GM23338 (cell line): Measurements from ENCODE around the gene PHC2. TPM values are rescaled to one million over a fixed set of nuclear protein-coding genes. Genes with fewer than 3 reads are reported as not detected.

Experiments used
- ATAC-seq: fragments of 200-7000 bp; cut with Tn5 transposase; 3 replicates; pipeline ENCODE4 v1.9.1; 2020
- DNase-seq: peaks from one replicate; pipeline ENCODE4 v3.0.0-alpha.2; 2015; ENCODE audit warnings: low spot score
- H2AFZ ChIP-seq: fragments of 200-600 bp; sonication (generic); 2 replicates; pipeline ENCODE4 v1.8.0; 2016; ENCODE audit warnings: antibody characterized with exemption, mild to moderate bottlenecking, moderate library complexity
- H3F3A ChIP-seq: fragments of 200-600 bp; sonication (generic); replicated peaks from 2 replicates; pipeline ENCODE4 v1.8.0; 2017; ENCODE audit warnings: antibody characterized with exemption, mixed run types, low read depth
- H3K27ac ChIP-seq: fragments of 200-600 bp; sonication (generic); 2 replicates; pipeline ENCODE4 v1.6.1; 2016; ENCODE audit warnings: low read depth
- H3K27me3 ChIP-seq: fragments of 200-600 bp; sonication (generic); 2 replicates; pipeline ENCODE4 v1.8.0; 2016; ENCODE audit warnings: mild to moderate bottlenecking, mixed run types, moderate library complexity; ENCODE audit not compliant: insufficient read depth
- H3K36me3 ChIP-seq: fragments of 200-600 bp; sonication (generic); 2 replicates; pipeline ENCODE4 v1.8.0; 2016; ENCODE audit warnings: mild to moderate bottlenecking; ENCODE audit not compliant: insufficient read depth
- H3K4me1 ChIP-seq: fragments of 200-600 bp; sonication (generic); 2 replicates; pipeline ENCODE4 v1.8.0; 2016; ENCODE audit warnings: mild to moderate bottlenecking, moderate library complexity; ENCODE audit not compliant: insufficient read depth
- H3K4me2 ChIP-seq: fragments of 200-600 bp; sonication (generic); 2 replicates; pipeline ENCODE4 v1.7.1; 2017; ENCODE audit warnings: mixed run types
- H3K4me3 ChIP-seq: fragments of 200-600 bp; sonication (generic); 2 replicates; pipeline ENCODE4 v1.6.1; 2016; ENCODE audit warnings: mixed run types
- H3K79me2 ChIP-seq: fragments of 200-600 bp; sonication (generic); replicated peaks from 2 replicates; pipeline ENCODE4 v1.8.0; 2017; ENCODE audit warnings: mild to moderate bottlenecking; ENCODE audit not compliant: insufficient read depth
- H3K9me2 ChIP-seq: fragments of 200-600 bp; sonication (generic); 2 replicates; pipeline ENCODE4 v1.8.0; 2017; ENCODE audit not compliant: insufficient read depth
- H4K20me1 ChIP-seq: fragments of 200-600 bp; sonication (generic); replicated peaks from 2 replicates; pipeline ENCODE4 v1.8.0; 2017; ENCODE audit warnings: mild to moderate bottlenecking; ENCODE audit not compliant: insufficient read depth
- H3K27ac Mint-ChIP-seq: 2 replicates; pipeline ENCODE4 v1.8.0; 2020; ENCODE audit warnings: inconsistent platforms, mild to moderate bottlenecking, moderate library complexity, mixed read lengths
- H3K27me3 Mint-ChIP-seq: 3 replicates; pipeline ENCODE4 v1.8.0; 2022; ENCODE audit warnings: low read depth, mild to moderate bottlenecking, moderate library complexity, mixed read lengths, inconsistent platforms; ENCODE audit not compliant: insufficient read depth, poor library complexity
- H3K36me3 Mint-ChIP-seq: 3 replicates; pipeline ENCODE4 v1.8.0; 2021; ENCODE audit warnings: low read depth, mild to moderate bottlenecking, inconsistent platforms, moderate library complexity, mixed read lengths
- H3K4me1 Mint-ChIP-seq: 3 replicates; pipeline ENCODE4 v1.8.0; 2020; ENCODE audit warnings: mild to moderate bottlenecking, inconsistent platforms, mixed read lengths
- H3K4me3 Mint-ChIP-seq: 3 replicates; pipeline ENCODE4 v1.8.0; 2021; ENCODE audit warnings: moderate library complexity, mild to moderate bottlenecking, inconsistent platforms, mixed read lengths
- H3K9me3 Mint-ChIP-seq: 3 replicates; pipeline ENCODE4 v1.8.0; 2020; ENCODE audit warnings: moderate library complexity, mild to moderate bottlenecking, inconsistent platforms, mixed read lengths
- CREB1 ChIP-seq: fragments of 250-450 bp; sonication (Bioruptor Pico); IDR thresholded peaks from 2 replicates; pipeline ENCODE4 v1.5.0; 2020; ENCODE audit warnings: low read depth, mild to moderate bottlenecking, moderate library complexity
- CTCF ChIP-seq, 2 experiments: fragments of 200-600 bp in 1 of 2; sonication (generic) in 1 of 2; conservative IDR thresholded peaks; 2 replicates each; pipeline versions ENCODE4 v1.5.1 to v1.6.1; 2016 to 2017; ENCODE audit warnings: antibody characterized with exemption in 2 of 2, low read depth in 2 of 2, mild to moderate bottlenecking in 2 of 2, moderate library complexity in 1 of 2
- ETS1 ChIP-seq: IDR thresholded peaks from 2 replicates; pipeline ENCODE4 v1.6.1; 2016; ENCODE audit warnings: antibody characterized with exemption
- EZH2 ChIP-seq: fragments of 200-600 bp; sonication (generic); IDR thresholded peaks from one replicate; pipeline ENCODE4 v1.8.0; 2017; ENCODE audit warnings: antibody characterized with exemption, mild to moderate bottlenecking, low read depth; ENCODE audit not compliant: unreplicated experiment
- JUNB ChIP-seq: IDR thresholded peaks from one replicate; pipeline ENCODE4 v1.6.1; 2016; ENCODE audit warnings: antibody characterized with exemption; ENCODE audit not compliant: unreplicated experiment
- NANOG ChIP-seq: IDR thresholded peaks from 2 replicates; pipeline ENCODE4 v1.6.1; 2016; ENCODE audit warnings: antibody characterized with exemption, borderline replicate concordance
- REST ChIP-seq: IDR thresholded peaks from one replicate; pipeline ENCODE4 v1.6.1; 2018; ENCODE audit warnings: antibody characterized with exemption; ENCODE audit not compliant: unreplicated experiment
- STAT1 ChIP-seq: IDR thresholded peaks from one replicate; pipeline ENCODE4 v1.6.1; 2016; ENCODE audit warnings: antibody characterized with exemption; ENCODE audit not compliant: unreplicated experiment
- ZNF114 ChIP-seq: fragments of 250-450 bp; sonication (Bioruptor Pico); IDR thresholded peaks from 2 replicates; pipeline ENCODE4 v1.5.0; 2020; ENCODE audit warnings: mild to moderate bottlenecking, moderate library complexity
- ZNF331 ChIP-seq: fragments of 250-450 bp; sonication (Bioruptor Pico); IDR thresholded peaks from 2 replicates; pipeline ENCODE4 v1.5.0; 2020; ENCODE audit warnings: low read depth, mild to moderate bottlenecking, moderate library complexity
- polyA plus RNA-seq: library from polyadenylated mRNA; unstranded; fragments of >200 nt; fragmentation: Nextera tagmentation; extraction: Ambion mirVana; gene quantifications from 2 replicates; pipeline ENCODE4 v1.2.1, GENCODE V29; 2016
- total RNA-seq: library from RNA; depleted of rRNA; stranded (reverse); fragments of >200 nt; shearing (Covaris generic); gene quantifications from 2 replicates; pipeline ENCODE4 v1.2.3, GENCODE V29; 2014

Gene PHC2
- total and polyA plus RNA-seq, 2 experiments from 2014 or later, result 1.7 to 7.3 TPM

- TF ChIP-seq CTCF (conservative IDR thresholded peaks at IDR 0.05; ENCODE audit: low read depth in 2 of 2) (no peak), ETS1 (no peak), STAT1 (no peak), REST (no peak), ZNF331 (no peak)
These were observed 23.4 kb downstream of the PHC2 start (continued) for GRCh38 chr1:33407352-33408092.

GRCh38 chr1:33402206-33402605, 28.7 kb downstream of the PHC2 start:
- ATAC-seq, result no peak
- H3K4me3 Mint-ChIP-seq, result no peak overlapping the region
- no peak for TF ChIP-seq ZNF331
- TF ChIP-seq EZH2, result no peak
- no peak for TF ChIP-seq NANOG
- no peak for TF ChIP-seq ETS1
- no peak for TF ChIP-seq CREB1 (CRISPR knock-in tag)
- TF ChIP-seq JUNB, result no peak
- no peak for TF ChIP-seq CTCF (conservative IDR thresholded peaks at IDR 0.05; ENCODE audit: low read depth in 2 of 2)
- TF ChIP-seq ZNF114 (CRISPR knock-in tag), result no peak
- no peak for TF ChIP-seq REST
- TF ChIP-seq STAT1, result no peak

More at GRCh38 chr1:33402206-33402605, 28.7 kb downstream of the PHC2 start:
- Histone ChIP-seq H3K4me3 (no peak overlapping the region), H3K27ac (no peak overlapping the region), H3K9me2 (no peaks in the 10 kb centered on the region), H3K4me2 (no peak overlapping the region), H3K27me3 (no peaks in the 10 kb centered on the region), H3K36me3 (no peaks in the 10 kb centered on the region), H2AFZ (no peak overlapping the region), H4K20me1 (no peaks in the 10 kb centered on the region), H3F3A (no peaks in the 10 kb centered on the region), H3K79me2 (no peaks in the 10 kb centered on the region), H3K4me1 (no peaks in the 10 kb centered on the region)
- no peaks in the 10 kb centered on the region for H3K36me3 Mint-ChIP-seq
- no peak overlapping the region for H3K27ac Mint-ChIP-seq
- no peaks in the 10 kb centered on the region; the same call in 2 of the 3 replicates for H3K9me3 Mint-ChIP-seq
- no peaks in the 10 kb centered on the region for H3K27me3 Mint-ChIP-seq
- H3K4me1 Mint-ChIP-seq, result no peaks in the 10 kb centered on the region
- no peak for DNase-seq
